Stimulated activated CD4-positive, alpha-beta T cell treated with anti-CD3 and anti-CD28 coated beads, Interleukin-12 subunit alpha, Interleukin-12 subunit beta, amount 100 ng/mL, for 24 hours (primary cell): ENCODE data around the gene LGR6.

Experiments used
- DNase-seq, 2 experiments: peaks; one replicate each; pipeline ENCODE4 v3.0.0-alpha.2; 2020; ENCODE audit warnings: low read depth in 2 of 2

The LGR6 gene

DNA sequence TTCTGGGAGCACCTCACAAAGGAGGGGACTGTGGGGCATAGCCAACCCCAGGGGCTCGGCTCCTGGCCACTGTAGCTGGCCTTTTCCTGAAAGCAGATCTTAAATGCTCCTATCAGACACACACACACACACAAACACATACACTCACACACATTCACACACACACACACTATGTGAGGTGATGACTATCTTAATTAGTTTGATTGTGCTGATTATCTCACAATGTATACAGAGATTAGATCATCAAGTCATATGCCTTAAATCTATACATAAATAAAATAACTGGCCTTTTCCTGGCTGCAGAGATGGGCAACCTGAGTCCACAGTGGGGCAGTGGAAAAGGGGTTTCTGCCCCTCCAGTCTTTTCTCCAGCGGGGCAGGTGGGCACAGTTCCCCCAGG, 27.1 kb downstream of the LGR6 start:
- DNase-seq = no peak

DNA sequence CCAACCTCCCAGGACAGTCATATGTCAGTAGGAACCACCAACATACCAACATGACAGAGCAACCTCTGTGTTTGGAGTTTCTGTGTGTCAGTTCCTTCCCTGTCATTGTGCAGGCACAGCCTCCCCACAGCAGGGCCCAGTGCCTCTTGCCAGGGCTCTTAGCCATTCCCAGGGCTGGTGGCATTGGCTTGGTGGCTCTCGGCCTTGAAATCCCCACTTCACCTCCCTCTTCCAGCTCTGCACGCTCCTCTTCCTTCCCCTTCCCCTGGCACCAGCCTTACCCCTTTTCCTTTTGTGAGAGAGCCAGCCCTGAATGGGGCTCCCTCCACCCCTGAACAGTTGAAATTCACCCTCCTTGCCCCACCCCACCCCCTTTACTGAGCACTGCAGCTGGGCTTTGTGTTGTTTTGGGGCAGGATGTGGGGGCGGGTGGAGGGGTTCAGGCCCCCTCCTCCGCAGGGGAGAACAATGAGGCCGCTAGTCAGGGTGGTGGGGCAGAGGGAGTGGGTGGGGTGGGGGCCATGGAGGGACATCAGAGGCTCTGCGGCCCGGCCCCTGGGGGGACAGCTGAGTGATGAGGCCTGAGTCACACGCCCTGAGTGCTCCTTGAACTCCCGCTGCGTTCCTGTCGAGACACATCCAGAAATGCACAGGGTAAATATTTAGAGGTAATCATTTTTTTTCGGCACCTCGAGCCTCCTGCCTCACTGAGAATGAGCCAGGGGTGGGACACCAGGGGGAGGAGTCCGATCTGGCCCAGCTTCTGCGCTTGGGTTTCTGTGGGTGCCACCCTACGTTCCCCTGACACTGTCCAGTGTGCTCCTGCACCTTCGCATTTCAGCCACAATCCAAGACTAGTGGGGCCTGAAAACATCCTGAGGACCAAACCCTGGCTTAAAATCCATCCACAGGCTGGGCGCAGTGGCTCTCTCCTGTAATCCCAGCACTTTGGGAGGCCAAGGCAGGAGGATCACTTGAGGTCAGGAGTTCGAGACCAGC, 28.6 kb downstream of the LGR6 start:
- no peak for DNase-seq

DNA sequence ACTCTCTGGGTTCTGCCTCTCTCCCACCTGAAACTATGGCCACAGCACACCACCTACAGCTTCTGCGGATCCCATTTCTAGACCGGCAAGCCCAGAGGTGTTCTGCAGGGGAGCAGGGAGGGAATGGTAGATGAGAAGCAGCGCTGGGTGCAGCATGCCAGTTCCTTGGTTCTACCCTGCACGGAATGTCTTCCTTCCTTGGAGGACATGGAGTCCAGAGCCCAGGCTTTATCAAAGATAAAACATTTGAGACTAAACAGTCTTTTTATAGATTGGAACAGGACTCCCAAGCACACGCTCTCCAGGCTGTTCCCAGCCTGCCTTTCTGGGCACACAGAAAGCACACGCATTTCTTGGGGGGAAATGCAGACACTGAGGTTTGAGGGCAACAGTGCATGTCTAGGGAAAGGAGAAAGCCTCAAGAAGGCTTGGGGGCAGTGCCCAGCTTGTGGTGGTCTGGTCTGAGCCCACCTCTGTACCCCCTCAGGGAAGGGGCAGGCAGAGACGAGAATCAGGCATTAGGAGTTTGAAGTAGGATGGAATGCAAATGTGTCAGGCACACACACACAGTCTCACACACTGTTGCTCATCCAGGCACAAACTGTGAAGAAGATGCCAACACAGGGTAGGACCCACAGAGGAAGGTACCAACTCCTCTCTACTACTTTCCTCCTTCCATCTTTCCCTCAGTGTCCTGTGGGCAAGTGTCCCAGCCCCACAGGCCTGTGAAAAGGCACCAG, 29.7 kb downstream of the LGR6 start:
- DNase-seq = no peak

DNA sequence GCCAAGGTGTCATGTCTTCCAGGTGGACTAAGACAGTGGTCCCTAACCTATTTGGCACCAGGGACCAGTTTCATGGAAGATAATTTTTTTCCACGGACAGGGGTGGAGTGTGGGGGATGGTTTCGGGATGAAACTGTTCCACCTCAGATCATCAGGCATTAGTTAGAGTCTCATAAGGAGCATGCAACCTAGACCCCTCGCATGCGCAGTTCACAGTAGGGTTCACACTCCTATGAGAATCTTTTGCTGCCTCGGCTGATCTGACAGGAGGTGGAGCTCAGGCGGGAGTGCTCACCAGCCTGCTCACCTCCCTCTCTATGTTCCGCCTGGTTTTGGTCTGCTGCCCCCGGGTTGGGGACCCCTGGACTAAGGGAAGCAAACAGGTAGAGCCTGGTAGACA, 30.9 kb downstream of the LGR6 start:
- no peak for DNase-seq

DNA sequence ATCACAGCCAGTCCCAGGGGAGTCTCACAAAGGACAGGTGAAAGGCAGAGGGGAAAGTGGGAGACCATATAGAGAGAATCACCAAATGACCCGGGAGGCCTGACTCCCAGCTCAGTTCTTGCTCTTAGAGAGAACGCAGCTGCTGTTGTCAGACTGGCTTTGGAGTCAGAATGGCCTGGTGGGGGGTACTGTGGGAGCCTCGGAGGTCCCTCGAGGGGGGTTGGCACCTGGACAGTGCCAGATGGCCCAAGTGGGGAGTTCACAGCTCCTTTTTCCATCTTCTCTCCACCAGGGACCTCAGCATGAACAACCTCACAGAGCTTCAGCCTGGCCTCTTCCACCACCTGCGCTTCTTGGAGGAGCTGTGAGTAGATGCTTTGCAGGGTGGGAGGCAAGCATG, 31.5 kb downstream of the LGR6 start:
- no peak for DNase-seq

DNA sequence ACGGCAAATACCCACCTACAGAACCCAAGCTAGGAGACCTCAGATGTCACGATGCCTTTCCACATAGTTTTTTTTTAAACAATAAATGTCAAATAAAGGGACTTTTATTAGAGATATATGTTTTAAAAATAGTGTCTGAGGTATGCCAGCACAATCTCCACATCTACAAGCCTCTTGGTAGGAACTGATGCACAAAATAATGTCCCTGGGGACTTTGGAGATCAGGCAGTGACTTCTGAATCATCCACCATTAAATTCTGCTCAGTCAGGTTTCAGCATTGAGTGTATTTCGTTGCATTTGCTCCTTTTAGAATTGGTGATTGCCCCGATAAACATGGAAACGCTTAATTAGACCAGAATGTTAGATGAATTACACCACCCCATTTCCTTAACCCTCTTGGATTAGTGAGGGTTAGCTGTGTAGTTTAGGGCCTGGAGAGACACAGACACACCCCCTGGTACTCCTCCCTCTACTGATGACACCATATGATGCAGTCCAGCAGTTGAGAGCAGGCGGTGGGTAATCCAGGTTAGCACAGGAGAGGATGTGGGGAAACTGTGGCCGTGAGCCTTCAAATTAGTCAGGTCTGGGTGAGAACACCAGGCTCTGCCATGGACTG, 33.6 kb downstream of the LGR6 start:
- DNase-seq = no peak

DNA sequence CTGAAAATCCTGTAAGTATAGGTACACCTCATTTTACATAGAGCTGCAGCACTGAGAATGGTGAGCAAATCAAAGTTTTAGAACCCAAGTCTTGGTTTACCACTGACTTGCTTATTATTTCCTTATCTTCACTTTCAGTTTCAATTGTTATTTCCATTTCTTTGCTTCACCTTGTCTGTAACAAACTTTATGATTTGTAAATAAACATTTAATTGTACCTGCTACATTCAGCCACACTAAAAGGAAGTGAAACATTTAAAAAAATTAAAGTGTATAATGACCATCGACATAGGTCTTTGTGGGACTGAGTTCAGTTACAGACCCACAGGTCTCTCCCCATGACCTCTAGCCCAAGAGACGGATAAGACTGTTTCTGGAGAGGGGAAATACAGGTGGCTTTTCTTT, 34.4 kb downstream of the LGR6 start:
- no peak for DNase-seq

DNA sequence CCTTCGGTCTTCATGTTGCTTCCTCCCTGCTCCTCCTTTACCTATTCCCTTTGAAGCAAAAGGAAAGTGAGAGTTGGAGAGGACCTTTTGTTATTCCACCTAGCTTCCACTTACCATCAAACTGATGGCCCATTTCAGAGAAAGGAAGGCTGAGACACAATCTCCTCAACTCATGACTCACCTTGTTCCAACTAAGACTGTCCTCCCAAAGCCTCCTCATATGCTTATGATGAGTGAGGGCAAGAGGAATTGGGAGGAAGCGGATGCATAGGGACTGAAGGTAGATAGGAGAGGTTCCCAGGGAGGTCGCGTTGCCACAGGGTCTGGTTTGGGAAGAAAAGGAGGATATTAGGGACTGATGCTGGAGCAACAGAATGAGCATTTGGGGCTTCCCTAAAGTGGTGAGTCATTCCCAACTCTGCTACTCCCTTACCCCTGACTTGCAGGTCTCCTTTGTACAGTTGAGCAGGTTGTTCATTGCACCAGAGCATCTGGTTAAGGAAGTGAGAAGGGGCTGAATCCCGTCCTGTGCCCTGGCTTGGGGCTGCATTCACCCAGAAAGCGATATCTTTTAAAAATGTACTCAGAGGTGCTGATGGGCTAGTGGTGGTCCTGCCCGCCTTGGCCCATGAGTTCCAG, 35.0 kb downstream of the LGR6 start:
- no peak for DNase-seq

DNA sequence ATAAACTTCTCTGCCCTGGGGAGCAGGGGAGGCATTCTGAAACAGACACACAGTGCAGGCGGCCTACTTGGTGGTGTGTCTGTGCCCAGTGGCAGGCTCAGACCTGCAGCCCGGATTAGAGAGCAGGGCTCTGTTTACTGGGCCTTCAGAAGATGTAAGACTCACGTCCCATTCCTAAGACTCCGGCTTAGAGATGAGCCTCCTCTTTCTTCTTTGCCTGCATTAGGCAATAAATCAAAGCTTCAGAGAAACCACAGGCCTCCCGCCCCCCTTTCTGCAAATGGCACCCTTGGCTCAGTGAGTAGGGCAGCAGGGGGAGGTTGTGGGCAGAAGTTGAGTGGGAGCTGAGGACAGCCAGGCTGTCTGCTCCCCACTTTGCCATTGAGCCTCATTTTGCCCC, 35.8 kb downstream of the LGR6 start:
- no peak for DNase-seq

DNA sequence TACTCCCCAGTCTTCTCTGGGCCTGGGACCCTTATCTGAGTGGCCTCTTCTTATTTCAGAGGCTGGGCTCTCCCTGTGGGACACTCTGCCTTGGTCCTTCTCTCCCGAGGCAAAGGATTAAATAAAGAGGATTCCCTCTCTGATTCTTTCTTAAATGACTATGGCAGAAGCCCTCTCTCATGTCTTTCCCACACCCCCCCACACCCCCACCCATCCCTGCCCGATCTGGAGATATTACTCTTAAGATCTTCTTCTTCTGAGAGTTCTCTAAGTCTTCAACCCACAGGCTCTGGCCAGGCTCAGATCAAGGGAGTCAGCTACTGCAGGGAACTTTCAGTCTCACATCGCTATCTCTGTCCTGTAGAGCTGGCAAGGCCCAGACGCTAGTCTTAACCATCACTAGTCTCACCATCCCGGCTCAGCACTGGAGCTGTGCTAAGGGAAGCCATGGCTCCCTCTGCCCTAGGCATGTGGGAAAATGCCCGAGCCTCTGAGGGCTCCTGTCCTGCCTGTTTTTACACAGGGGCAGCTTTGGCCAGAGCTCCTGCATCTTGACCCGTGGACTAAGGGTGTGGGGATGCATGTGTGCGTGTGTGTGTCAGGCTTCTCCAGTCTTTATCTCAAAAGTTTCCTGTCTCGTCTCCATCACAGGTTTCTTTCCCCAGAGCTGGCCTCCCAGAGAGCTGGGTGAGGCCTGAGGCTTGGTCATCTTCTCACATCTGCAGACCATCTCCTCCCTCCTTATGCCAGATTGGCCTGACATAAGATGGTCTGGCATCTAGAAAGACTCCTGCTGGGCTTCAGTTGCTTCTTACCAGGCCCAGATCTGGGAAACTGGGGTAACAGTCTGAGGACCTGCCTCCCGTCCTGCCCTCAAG, 36.7 kb downstream of the LGR6 start:
- DNase-seq = no peak

DNA sequence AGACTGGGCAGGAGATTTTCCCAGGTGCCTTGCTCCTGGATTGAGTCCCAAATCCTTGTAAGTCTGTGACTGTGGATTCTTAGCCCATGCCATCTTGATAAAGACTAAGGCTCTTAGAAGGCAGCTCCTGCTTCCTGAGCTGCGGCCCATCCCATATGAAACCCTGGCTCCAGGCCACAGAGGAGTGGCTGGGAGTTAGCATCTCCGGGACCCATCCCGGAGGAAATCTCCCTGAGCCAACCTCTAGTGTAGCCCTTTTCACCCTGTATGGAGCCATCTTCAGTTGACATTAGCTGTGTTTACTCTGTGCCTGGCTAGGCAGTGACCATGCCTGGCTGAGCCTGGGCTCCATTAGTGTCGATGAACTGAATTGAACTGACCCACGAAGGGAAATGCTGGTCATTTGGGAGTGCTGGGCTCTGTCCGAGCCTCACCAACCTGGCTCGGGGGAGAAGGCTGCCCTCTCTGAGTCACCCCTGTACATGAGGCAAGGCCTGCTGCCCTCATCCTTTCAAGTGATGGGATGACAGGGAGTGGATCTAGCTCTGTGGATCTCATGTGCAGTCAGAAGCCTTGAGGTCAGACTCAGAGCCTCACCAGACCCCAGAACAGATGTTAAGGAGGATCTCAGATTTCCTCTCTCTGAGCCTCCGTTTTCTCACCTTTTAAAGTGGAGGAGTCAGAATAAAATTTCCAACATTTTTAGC, 37.5 kb downstream of the LGR6 start:
- DNase-seq = no peak

DNA sequence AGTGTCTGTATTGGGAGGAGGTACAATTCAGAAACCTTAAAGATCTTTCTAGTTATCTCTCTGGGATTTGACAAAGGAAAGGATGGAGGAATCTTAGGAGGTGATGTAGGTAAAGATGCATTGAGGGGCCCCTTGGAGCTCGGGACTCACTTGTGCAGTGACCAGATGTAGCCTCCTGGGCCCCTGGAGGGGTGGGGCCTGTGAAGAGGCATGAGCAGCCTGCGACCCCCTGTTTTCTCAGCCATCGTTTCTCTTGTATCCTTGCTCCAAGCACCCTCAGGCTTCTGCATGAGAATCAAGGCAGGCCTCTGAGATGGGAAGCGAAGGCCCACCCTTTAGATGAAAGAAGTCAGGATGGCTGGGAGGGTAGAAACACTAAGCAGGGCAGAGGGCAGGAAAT, 39.6 kb downstream of the LGR6 start:
- DNase-seq = no peak

DNA sequence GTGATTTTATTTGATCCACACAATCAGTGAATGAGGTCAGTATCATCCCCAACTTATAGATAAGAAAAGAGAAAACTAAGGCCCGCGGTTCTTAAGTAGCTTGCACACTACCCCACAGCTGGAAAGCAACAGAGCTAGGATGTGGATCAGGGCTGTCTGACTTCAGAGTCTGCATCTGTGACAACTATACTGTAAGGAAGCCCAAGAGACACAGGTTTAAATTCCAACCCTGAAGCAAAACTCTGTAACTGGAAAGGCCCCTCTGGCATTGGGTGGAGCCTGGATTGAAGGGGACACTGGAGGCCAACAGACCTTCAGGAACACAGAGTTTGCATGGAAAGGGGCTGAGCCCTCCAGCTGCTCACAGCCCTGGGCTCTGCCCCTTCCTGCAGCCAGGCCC, 40.2 kb downstream of the LGR6 start:
- DNase-seq = no peak

DNA sequence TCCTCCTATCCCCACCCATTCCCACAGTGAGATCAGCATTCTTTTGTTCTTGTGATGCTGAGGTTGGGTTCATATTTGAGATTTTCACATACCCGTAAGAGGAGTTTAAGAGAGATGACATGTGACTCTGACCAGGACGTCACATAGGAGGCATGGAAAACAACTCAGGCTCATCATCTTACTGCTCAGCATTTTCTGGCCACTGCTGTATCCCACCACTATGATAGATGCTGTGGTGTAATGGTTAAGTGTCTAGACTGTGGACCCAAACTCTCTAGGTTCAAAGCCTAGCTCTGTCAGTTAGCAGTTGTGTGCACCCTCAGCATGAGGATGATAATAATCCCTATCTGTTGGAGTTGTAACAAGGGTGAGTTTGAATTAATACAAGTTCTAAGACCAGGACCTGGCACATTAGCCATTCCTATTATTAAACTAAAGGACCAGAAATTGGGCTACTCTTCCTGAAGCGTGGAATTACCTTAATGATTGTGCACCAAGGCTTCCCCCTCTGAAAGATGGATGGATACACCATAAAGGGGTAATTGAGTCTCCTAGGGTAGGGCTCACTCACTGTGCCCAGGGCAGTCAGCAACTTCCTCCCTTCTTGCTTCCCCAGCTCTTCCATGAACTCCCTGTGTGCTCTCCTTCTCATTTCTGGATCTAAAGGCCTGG, 40.9 kb downstream of the LGR6 start:
- DNase-seq = no peak

DNA sequence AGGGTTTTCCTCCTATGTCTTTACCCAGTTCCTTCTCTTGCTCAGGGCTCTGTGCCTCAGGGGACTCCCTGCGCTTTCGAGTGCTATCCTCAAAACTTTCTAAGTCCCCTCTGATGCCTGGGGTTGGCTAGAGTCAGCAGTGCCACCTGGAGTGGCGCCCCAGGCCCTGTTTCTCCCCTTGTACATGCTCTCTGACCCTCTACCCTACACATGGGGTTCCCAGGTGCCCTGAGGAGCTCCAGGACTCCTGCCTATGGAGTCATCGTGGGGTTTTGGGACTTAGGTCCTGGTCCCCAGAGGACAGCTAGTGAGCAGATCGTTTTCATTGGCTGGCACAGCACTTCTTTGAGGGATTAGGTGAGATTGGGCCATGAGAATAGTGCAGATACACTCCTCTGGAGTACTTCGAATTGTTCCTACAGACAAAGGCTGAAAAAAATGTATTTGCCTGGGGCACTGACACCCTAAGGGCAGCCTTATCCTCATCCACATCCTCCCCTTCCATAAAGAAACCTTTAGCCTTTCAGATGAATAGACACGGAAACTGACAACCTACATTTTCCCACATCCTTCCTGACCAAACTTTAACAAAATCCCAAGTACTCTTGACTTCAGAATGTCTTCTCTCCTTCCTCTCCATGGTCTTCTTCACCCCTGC, 41.5 kb downstream of the LGR6 start:
- DNase-seq = no peak

DNA sequence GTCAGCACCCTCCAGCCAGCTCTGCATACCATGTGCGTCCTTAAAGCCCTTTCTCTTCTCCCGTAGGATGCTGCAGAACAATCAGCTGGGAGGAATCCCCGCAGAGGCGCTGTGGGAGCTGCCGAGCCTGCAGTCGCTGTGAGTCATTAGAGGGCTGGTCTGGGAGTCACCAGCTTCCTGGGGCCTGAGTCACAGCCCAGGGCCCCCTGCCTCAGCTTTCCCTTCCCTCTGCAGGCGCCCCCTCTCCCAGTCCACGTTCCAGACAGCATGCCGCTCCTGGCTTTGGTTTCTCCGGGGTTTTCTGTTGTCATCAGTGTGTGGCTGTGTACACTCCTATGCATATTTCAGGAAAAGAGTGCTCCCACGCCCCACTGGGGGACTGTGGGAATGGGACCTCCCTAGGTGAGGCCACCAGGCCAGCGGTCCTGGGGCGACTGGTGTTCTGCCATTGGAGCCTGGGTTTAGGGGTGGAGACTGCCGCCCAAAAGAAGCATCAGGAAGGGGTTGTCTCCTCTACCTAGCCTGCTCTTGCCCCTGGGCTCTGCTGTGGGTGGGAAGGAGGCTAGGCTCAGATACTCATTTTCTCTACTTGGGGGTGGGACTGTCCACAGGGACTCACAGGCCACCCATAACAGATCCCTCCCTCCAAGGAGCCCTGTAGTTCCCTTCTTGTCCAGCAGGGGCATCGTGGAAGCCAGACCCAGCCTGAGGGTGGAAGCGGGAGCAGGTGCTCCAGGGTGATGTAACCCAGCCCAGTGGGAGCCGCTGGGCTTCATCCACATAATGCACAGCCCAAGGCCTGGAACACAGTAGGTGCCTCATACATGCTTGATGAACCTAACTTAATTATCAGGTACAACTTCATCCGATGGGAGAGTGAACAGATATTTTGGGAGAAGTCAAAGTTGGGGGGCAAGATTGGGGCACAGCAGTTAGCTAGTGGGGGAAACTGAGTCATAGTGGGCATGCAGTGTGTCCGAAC, 42.5 kb downstream of the LGR6 start:
- peak; percentile 37 to 74 for DNase-seq

DNA sequence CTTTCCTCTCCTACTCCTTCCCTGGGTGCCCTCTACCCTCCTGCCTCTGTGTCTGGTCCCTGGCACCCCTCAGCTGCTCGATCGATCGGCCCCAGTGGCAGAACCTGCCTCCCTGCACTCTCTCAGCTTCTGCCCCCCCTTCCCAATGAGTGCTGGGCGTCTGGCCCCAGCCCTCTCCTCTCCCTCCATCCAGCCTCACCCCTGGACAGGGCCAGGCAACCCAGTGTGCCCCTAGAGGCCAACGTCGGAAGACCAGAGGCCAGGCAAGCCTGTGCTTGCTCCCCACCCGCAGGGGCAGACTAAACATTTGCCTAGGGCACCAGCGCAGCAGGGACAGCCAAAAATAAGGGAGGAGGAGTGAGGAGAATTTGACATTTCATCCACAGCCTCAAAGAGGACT, 43.5 kb downstream of the LGR6 start:
- peak in 1 of 2 experiments; percentile 13 for DNase-seq

DNA sequence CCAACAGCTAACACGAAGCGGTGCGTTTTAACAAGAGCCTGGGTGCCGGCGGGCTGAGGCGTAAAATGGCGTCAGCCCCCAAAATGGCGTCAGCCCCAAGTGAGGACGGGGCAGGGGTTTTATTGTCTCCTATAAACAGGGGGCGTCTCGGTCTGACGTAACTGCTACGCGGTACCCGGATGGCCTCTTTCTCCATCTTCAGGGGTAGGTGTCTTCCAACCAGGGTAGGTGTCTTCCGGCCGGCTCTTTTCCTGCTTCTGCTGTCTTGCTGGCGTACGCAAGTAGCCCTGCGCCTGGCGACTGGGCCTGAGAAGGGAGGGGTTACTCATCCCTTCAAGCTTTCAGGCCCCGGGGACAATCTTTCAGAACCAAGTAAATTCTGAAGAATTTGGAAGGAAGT, 45.3 kb downstream of the LGR6 start:
- no peak for DNase-seq
